ENCODE measurements around the gene BBS12. TPM values are rescaled to one million over a fixed set of nuclear protein-coding genes. Genes with fewer than 3 reads are reported as not detected.
"Not testable (repeated sequence)": the region's sequence is repeated elsewhere in the genome, so short reads cannot be mapped to it uniquely, and the experiment has no call there.

The BBS12 gene
- polyA plus RNA-seq, 1 donor, result 3.2 TPM

- no peak for DNase-seq
Observed at GRCh38 chr4:122765692-122766352, 33.3 kb downstream of the BBS12 start.

- no peak for DNase-seq
Observed at GRCh38 chr4:122766353-122766705, 33.8 kb downstream of the BBS12 start.

DNA sequence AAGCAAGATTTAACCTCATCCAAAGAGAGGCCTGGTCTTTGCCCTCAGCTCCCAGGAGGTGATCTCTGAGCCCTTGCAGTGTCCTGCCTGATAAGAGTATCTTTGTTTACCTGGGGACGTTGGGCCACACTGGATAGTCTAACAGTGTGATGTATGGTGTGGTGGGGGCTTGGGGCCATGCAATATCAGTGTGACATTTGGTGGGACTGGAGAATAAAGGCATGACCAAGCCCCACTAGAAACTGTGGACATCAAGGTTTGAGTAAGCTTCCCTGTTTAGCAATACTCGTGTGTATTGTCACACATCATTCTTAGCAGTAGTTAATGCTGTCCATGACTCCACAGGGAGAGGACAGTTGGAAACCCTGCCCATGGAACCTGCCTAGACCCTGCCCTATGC is 34.4 kb downstream of the BBS12 start:
- no peak for DNase-seq

DNA sequence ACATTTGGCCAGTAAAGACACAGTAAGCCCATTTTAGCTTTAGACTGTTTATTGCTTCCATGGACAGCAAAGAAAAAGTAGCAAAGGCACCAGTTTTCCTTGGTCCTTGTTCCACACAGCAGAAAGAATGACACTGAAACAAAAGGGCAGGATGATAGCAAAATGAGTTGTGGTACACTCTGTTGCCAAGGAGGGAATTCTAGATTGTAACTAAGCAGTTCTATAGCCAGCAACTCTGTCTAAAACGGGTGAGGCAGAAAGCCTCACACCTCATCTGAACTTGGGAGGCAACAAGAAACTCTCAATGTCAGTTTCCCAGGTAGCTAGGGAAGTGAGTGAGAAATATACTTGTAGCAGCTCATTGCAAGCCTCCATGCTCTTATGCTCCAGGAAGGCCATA is 39.2 kb downstream of the BBS12 start:
- no peak for DNase-seq

DNA sequence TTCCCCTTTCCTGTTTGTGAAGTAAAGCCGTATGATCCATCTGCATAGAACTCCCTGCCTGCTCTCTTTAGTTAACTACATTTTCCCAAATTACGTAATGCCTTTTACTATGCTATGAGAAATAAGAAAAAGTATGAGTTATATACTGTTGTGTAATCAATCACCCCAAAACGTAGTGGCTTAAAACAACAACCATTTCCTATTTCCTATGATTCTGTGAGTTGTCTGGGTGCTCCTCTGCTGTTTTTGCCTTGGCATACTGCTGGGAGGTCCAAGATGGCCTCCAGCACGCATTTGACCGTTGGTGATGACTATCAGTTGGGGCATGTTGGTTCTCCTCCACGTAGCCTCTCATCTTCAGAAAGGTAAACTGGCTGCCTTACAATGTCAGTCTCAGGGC is 39.8 kb downstream of the BBS12 start:
- DNase-seq, result no peak

- DNase-seq, result no peak
Observed at GRCh38 chr4:122772986-122773385, 40.5 kb downstream of the BBS12 start.

DNA sequence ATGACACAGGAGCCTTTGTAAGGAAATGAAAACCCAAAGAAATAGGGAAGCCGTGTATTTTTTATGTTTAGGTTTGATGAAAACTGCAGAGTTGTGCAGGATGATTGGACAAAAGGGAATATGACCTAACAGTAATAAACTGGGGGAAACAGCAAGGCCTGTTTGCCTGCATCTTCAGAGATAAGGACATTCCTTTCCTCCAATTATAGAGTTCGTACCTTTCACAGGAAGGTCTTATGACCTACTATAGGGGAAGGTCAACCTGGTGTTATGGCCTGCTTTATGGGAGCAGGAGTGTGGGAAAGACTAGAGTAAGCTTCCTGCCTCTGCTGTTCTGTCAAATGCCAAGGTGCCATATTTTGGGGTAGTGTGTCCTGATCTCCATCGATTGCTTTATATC is 42.5 kb downstream of the BBS12 start:
- DNase-seq, result no peak

GRCh38 chr4:122775987-122776836 is 43.7 kb downstream of the BBS12 start:
- no peak for DNase-seq

DNA sequence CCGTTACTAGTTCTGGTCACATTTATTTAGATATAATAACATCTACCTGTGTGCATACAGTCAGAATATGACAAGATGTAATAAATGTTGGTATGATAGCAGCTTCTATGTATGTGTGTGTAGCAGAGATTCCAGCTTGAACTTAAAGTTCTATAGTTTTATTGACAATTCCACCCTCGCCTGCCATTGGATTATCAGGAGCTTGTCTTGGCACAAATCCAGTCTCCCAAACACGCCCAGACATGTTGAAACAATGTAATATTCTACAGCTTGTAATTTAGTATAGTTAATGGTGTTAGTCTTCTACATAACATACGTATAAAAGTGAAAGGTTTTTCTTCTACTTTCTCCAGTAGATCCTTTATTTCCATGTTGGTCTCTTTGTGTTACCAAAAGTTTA is 44.4 kb downstream of the BBS12 start:
- no peak for DNase-seq

DNA sequence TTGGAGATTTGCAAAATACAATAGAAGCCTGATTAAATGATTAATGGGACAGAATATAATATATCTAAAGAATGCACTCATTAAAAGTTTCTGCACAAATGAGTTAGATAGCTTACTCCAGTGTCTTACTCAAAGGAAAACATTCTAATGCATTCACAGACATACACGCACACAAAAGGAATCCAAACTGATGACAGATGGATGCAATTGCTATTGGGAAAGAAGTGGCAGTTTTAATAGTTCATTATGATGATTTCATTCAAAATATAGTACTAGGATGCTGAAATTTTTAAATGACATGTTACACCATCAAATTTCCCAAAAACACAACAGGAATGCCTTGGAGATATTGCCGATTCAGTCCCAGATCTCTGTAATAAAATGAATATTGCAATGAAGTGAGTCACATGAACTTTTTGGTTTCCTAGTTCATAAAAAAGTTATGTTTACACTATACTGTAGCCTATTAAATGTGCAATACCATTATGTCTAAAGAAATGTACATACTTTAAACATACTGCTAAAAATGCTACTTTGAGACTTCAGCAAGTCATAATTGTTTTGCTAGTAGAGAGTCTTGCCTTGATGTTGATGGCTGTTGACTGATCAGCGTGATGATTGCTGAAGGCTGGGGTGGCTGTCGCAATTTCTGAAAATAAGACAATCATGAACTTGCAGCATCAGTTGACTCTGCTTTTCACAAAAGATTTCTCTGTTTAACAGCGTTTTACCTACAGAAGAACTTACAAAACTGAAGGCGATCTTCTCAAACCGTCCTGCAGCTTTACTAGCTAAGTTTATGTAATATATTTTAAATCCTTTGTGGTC is 45.6 kb downstream of the BBS12 start:
- no peak for DNase-seq

DNA sequence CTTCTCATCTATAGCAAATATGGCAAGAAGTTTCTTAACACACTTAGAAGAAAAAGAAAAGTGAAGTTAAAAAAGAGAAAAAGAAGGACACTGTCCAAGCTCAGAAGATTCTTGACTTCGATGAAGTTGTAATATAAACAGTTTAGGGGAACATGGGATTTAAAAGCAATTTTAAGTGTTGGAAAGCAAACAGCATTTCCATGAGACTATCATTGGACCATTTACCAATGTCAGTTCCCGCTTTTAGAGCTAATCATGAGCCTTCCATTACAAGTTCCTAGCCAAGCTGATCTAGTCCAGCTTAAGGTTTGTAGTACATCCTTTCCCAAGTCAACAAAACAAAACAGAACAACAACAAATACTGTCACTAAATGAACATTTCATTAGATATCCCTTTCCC is 49.0 kb downstream of the BBS12 start:
- peak; percentile 35 for DNase-seq

- no peak for DNase-seq
Observed at GRCh38 chr4:122783301-122784215, 51.1 kb downstream of the BBS12 start.

DNA sequence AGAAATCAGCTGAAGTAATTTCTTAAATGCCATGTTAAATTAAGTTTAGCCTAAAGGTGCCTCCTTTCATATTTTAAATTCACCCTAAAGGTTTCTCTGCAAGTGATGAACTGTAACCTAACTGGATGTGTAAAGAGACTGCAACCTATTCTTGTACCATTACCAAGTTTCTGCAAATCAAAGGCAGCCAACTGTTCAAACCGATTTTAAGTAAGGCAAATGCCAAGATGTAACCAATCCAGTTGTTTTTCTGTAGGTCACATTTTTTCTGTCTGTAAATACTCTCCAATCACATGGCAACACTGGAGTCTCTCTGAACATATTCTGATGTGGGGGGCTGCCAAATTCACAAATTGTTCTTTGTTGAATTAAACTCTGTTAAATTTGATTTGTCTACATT is 51.8 kb downstream of the BBS12 start:
- no peak for DNase-seq

- DNase-seq, result no peak
Observed at GRCh38 chr4:122785099-122785498, 52.6 kb downstream of the BBS12 start.

DNA sequence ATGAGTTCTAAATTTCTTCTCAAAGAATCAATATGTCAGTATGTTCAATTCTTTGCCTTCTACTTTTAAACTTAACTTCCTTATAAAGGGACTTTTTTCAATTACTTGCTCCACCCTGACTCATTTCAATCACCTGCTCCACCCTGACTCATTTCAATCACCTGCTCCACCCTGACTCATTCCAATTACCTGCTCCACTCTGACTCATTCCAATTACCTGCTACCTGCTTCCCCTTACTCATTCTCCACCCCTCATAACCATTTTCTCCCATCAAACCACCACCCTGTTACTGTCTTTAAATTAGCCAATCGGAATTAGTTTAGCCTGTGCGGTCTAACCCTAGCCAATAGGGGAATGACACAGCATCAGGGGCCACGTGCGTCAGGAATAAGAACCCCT is 53.8 kb downstream of the BBS12 start:
- not testable (repeated sequence) for DNase-seq

GRCh38 chr4:122786920-122787319 is 54.4 kb downstream of the BBS12 start:
- DNase-seq, result not testable (repeated sequence)

DNA sequence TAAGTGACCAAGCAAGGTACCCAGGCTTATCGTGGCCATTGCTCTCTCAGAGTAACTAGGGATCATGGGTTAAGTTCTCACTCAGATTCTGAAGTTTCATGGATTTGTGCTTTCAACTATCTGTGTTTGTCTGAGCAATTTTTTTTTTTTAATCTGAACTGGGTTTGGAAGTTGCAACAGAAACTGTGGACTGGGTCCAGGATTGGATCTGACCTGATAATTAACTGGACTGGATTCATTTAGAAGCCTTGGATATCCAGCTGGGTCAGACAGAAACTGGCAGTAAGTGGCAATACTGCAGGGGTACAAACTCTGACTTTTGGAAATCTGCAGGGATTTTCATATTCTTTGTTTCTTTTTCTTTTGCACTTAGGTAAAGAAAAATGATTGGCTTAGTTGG is 55.4 kb downstream of the BBS12 start:
- no peak for DNase-seq

- DNase-seq, result no peak
Observed at GRCh38 chr4:122788935-122789334, 56.4 kb downstream of the BBS12 start.

DNA sequence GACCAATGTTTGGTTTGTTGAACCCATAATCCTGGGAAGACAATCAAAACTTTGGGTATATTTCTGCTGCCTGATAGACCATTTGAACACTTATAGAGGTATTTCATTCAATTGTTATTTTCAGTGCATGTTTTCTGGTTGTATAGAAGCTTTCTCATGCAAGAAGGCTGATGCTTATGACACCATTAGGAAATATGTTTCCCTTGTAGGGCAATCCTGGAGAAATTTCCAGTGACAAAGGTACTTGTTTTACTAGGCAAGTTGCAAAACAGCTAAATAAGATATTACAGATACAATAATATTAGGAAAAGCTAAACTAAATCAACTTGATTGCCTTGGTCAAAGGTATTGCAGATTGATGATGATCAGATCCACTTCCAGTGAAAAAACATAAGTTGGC is 61.3 kb downstream of the BBS12 start:
- no peak for DNase-seq
